H1 (cell line): ENCODE data around the gene RAPGEF5. TPM values are rescaled to one million over a fixed set of nuclear protein-coding genes. Genes with fewer than 3 reads are reported as not detected.

ENCODE experiments used
- CTCF ChIA-PET: fragments of 300-600 bp; sonication (Branson Sonifier 250); formaldehyde crosslinking; loops from one replicate; lab custom pipeline; 2021; ENCODE audit not compliant: partially characterized antibody; lab: Charles Lee
- POLR2A ChIA-PET: fragments of 300-600 bp; sonication (Branson Sonifier 250); formaldehyde crosslinking; loops from one replicate; lab custom pipeline; 2021; ENCODE audit warnings: inconsistent platforms; ENCODE audit not compliant: partially characterized antibody; lab: Charles Lee
- DNase-seq, 2 experiments: peaks; one replicate each; pipeline versions ENCODE4 v3.0.0 to v3.0.0-alpha.2; 2010 to 2022; ENCODE audit warnings: low spot score in 2 of 2, low read depth in 1 of 2, mixed read lengths in 1 of 2
- FAIRE-seq: peaks from 2 replicates; lab custom pipeline; 2011; peaks lifted over from hg19 to GRCh38; lab: Jason Lieb, UNC
- H2AFZ ChIP-seq: 2 replicates; pipeline ENCODE4 v1.8.1; 2012; ENCODE audit warnings: low read length, inconsistent platforms
- H2AK5ac ChIP-seq: 2 replicates; pipeline ENCODE4 v1.6.1; 2013; ENCODE audit warnings: low read depth, low read length
- H2BK120ac ChIP-seq: replicated peaks from 2 replicates; pipeline ENCODE3; 2013; ENCODE audit warnings: low read depth, low read length, inconsistent platforms
- H2BK12ac ChIP-seq: 2 replicates; pipeline ENCODE4 v1.6.1; 2013; ENCODE audit warnings: low read depth, low read length
- H2BK15ac ChIP-seq: 2 replicates; pipeline ENCODE4 v1.6.1; 2013; ENCODE audit warnings: low read length
- H2BK20ac ChIP-seq: 2 replicates; pipeline ENCODE4 v1.6.1; 2013; ENCODE audit warnings: low read length
- H2BK5ac ChIP-seq: 2 replicates; pipeline ENCODE4 v1.6.1; 2013; ENCODE audit warnings: low read depth, low read length
- H3K14ac ChIP-seq: 2 replicates; pipeline ENCODE4 v1.6.1; 2013; ENCODE audit warnings: inconsistent platforms; ENCODE audit not compliant: insufficient read length
- H3K18ac ChIP-seq: 2 replicates; pipeline ENCODE4 v1.6.1; 2013; ENCODE audit warnings: low read length; ENCODE audit errors: extremely low read depth
- H3K23ac ChIP-seq: 2 replicates; pipeline ENCODE4 v1.6.1; 2013; ENCODE audit warnings: inconsistent platforms; ENCODE audit not compliant: insufficient read length
- H3K23me2 ChIP-seq: 2 replicates; pipeline ENCODE4 v1.6.1; 2013; ENCODE audit warnings: low read depth, low read length
- H3K27ac ChIP-seq: 2 replicates; pipeline ENCODE4 v1.6.1; 2011; ENCODE audit warnings: low read depth, low read length, inconsistent platforms
- H3K27me3 ChIP-seq, 4 experiments: replicated peaks in 1 of 4; 1 replicate in 1 of 4; 2 replicates in 3 of 4; pipeline versions ENCODE4 v1.6.1 to v1.8.1; 2011 to 2013; ENCODE audit warnings: low read length in 3 of 4, mild to moderate bottlenecking in 3 of 4, inconsistent platforms in 2 of 4, mixed read lengths in 2 of 4, moderate library complexity in 1 of 4; ENCODE audit not compliant: control insufficient read depth in 3 of 4, insufficient read depth in 3 of 4; ENCODE audit errors: extremely low read depth in 1 of 4
- H3K36me3 ChIP-seq, 4 experiments: 2 replicates each; pipeline versions ENCODE4 v1.6.1 to v1.8.1; 2011 to 2013; ENCODE audit warnings: mild to moderate bottlenecking in 4 of 4, low read length in 3 of 4, moderate library complexity in 2 of 4, control low read depth in 1 of 4, inconsistent platforms in 1 of 4; ENCODE audit not compliant: insufficient read depth in 4 of 4, control insufficient read depth in 2 of 4
- H3K4ac ChIP-seq: replicated peaks from 2 replicates; pipeline ENCODE3; 2013; ENCODE audit warnings: low read length, low read depth, mixed read lengths, inconsistent platforms; ENCODE audit not compliant: insufficient read length
- H3K4me1 ChIP-seq, 4 experiments: replicated peaks in 1 of 4; 1 replicate in 1 of 4; 2 replicates in 3 of 4; pipeline versions ENCODE4 v1.6.1 to v1.8.1; 2011 to 2013; ENCODE audit warnings: low read length in 3 of 4, inconsistent platforms in 2 of 4, mixed read lengths in 1 of 4; ENCODE audit not compliant: insufficient read depth in 4 of 4, control insufficient read depth in 3 of 4
- H3K4me2 ChIP-seq, 2 experiments: 2 replicates each; pipeline versions ENCODE4 v1.6.1 to v1.8.1; 2011 to 2013; ENCODE audit warnings: low read depth in 2 of 2, low read length in 2 of 2, control low read depth in 1 of 2, inconsistent platforms in 1 of 2, mild to moderate bottlenecking in 1 of 2; ENCODE audit not compliant: insufficient read depth in 1 of 2
- H3K4me3 ChIP-seq, 4 experiments: fragments of 200-600, 300-600 bp in 1 of 4; sonication (generic), shearing (Covaris generic), sonication (Bioruptor Twin) in 1 of 4; 2 replicates each; pipeline versions ENCODE4 v1.5.1 to v1.8.1; 2011 to 2016; ENCODE audit warnings: low read length in 4 of 4, low read depth in 3 of 4, control low read depth in 2 of 4, inconsistent platforms in 2 of 4, mild to moderate bottlenecking in 2 of 4, mixed read lengths in 1 of 4, moderate library complexity in 1 of 4; ENCODE audit not compliant: insufficient read depth in 2 of 4; ENCODE audit errors: extremely low read depth in 1 of 4
- H3K56ac ChIP-seq: replicated peaks from 2 replicates; pipeline ENCODE3; 2013; ENCODE audit warnings: low read depth, mild to moderate bottlenecking, mixed read lengths, low read length, inconsistent platforms; ENCODE audit not compliant: insufficient read length
- H3K79me1 ChIP-seq: 2 replicates; pipeline ENCODE4 v1.6.1; 2013; ENCODE audit warnings: low read depth, low read length, control low read depth
- H3K79me2 ChIP-seq, 2 experiments: 2 replicates each; pipeline versions ENCODE4 v1.6.1 to v1.8.1; 2012 to 2013; ENCODE audit warnings: low read length in 2 of 2, mild to moderate bottlenecking in 2 of 2, inconsistent platforms in 1 of 2; ENCODE audit not compliant: insufficient read depth in 2 of 2, control insufficient read depth in 1 of 2
- H3K9ac ChIP-seq, 4 experiments: replicated peaks in 1 of 4; 1 replicate in 1 of 4; 2 replicates in 3 of 4; pipeline versions ENCODE4 v1.6.1 to v1.8.1; 2011 to 2013; ENCODE audit warnings: low read depth in 3 of 4, low read length in 3 of 4, control low read depth in 2 of 4, mild to moderate bottlenecking in 2 of 4, moderate library complexity in 2 of 4, inconsistent platforms in 1 of 4; ENCODE audit errors: extremely low read depth in 1 of 4
- H3K9me3 ChIP-seq, 2 experiments: 2 replicates each; pipeline versions ENCODE4 v1.6.1 to v1.8.1; 2012 to 2013; ENCODE audit warnings: mild to moderate bottlenecking in 2 of 2, moderate library complexity in 2 of 2, control low read depth in 1 of 2, inconsistent platforms in 1 of 2, low read depth in 1 of 2, low read length in 1 of 2, mixed read lengths in 1 of 2; ENCODE audit not compliant: insufficient read depth in 2 of 2
- H4K20me1 ChIP-seq, 2 experiments: replicated peaks in 1 of 2; 2 replicates each; pipeline versions ENCODE3 to v1.8.1; 2011 to 2013; ENCODE audit warnings: inconsistent platforms in 2 of 2, low read length in 2 of 2, mild to moderate bottlenecking in 1 of 2; ENCODE audit not compliant: insufficient read depth in 2 of 2, control insufficient read depth in 1 of 2
- H4K5ac ChIP-seq: 2 replicates; pipeline ENCODE4 v1.6.1; 2013; ENCODE audit warnings: low read length, low read depth, mixed read lengths, inconsistent platforms; ENCODE audit not compliant: insufficient read length
- H4K8ac ChIP-seq: 2 replicates; pipeline ENCODE4 v1.8.0; 2013; ENCODE audit warnings: mild to moderate bottlenecking, moderate library complexity, low read length, inconsistent platforms; ENCODE audit not compliant: insufficient read depth; ENCODE audit errors: extremely low read depth
- H4K91ac ChIP-seq: replicated peaks from 2 replicates; pipeline ENCODE3; 2013; ENCODE audit warnings: low read length, mixed read lengths, inconsistent platforms; ENCODE audit not compliant: insufficient read length
- ATF2 ChIP-seq: IDR thresholded peaks from 2 replicates; pipeline ENCODE4 v1.6.1; 2012; ENCODE audit warnings: low read length, inconsistent platforms
- BRCA1 ChIP-seq: IDR thresholded peaks from 2 replicates; pipeline ENCODE4 v1.6.1; 2012; ENCODE audit warnings: low read depth, low read length, improper control_type of control experiment
- CHD1 ChIP-seq: IDR thresholded peaks from 2 replicates; pipeline ENCODE4 v1.6.1; 2012; ENCODE audit warnings: low read depth, low read length, improper control_type of control experiment
- CTCF ChIP-seq, 3 experiments: IDR thresholded peaks; 1 replicate in 2 of 3; 2 replicates in 1 of 3; pipeline versions ENCODE4 v1.5.1 to v1.6.1; 2011; ENCODE audit warnings: low read length in 3 of 3, mild to moderate bottlenecking in 3 of 3, inconsistent platforms in 2 of 3, low read depth in 1 of 3, moderate library complexity in 1 of 3; ENCODE audit not compliant: insufficient read depth in 1 of 3; ENCODE audit errors: control extremely low read depth in 1 of 3
- EGR1 ChIP-seq: IDR thresholded peaks from 2 replicates; pipeline ENCODE4 v1.6.1; 2011; ENCODE audit warnings: low read depth, low read length, borderline replicate concordance
- HDAC6 ChIP-seq: IDR thresholded peaks from one replicate; pipeline ENCODE4 v1.7.1; 2012; ENCODE audit warnings: low read depth, mild to moderate bottlenecking, inconsistent platforms, low read length, moderate library complexity
- JUND ChIP-seq: IDR thresholded peaks from 2 replicates; pipeline ENCODE4 v1.6.1; 2011; ENCODE audit warnings: mild to moderate bottlenecking, improper control_type of control experiment, low read length
- PHF8 ChIP-seq: fragments of 200-600 bp; sonication (generic); conservative IDR thresholded peaks from 2 replicates; pipeline ENCODE4 v1.7.1; 2012; ENCODE audit warnings: low read depth, mild to moderate bottlenecking, inconsistent platforms, low read length, moderate library complexity
- RBBP5 ChIP-seq: IDR thresholded peaks from 2 replicates; pipeline ENCODE4 v1.7.1; 2012; ENCODE audit warnings: low read depth, mild to moderate bottlenecking, inconsistent platforms, low read length, moderate library complexity, borderline replicate concordance
- SIRT6 ChIP-seq: IDR thresholded peaks from one replicate; pipeline ENCODE4 v1.7.1; 2012; ENCODE audit warnings: low read length, inconsistent platforms
- WGBS, 2 experiments: shearing (Covaris generic) in 1 of 2; methylation state at CpG; one replicate each; pipeline versions ENCODE4 v1.1.6 to v1.1.7; 2013 to 2015; ENCODE audit warnings: low lambda C conversion rate in 2 of 2, mixed read lengths in 2 of 2, inconsistent platforms in 1 of 2, low coverage in 1 of 2, missing lambda C conversion rate in 1 of 2; ENCODE audit not compliant: insufficient replicate concordance in 2 of 2, insufficient coverage in 1 of 2, insufficient read length in 1 of 2; ENCODE audit errors: extremely low coverage in 1 of 2, missing lambda C conversion rate in 1 of 2; 5-methylcytosine and 5-hydroxymethylcytosine counted together
- polyA plus RNA-seq, 7 experiments: library from polyadenylated mRNA; depleted of rRNA in 3 of 7; stranded (reverse) in 5 of 7; unstranded in 2 of 7; fragments of >200 nt in 5 of 7; fragments of 200-250 nt in 2 of 7; gene quantifications; 1 replicate in 5 of 7; 2 replicates in 1 of 7; 4 replicates in 1 of 7; pipeline versions ENCODE4 v1.2.1 to v1.2.3, GENCODE V29; 2011 to 2013; ENCODE audit warnings: missing spikeins in 2 of 7, mixed read lengths in 2 of 7
- total RNA-seq: library from RNA; stranded (reverse); fragmentation: NEBNext Ultra II Directional; extraction: Animal tissue kit (Norgen Biotek cat#: 25700); gene quantifications from 2 replicates; pipeline ENCODE4 v1.2.1, GENCODE V29; 2021

RAPGEF5 gene
- total and polyA plus RNA-seq, 2 of the 8 experiments (the other 6 are each of a cell fraction or from before 2014, with no cell fraction given): 4.4 to 22.9 TPM

- Histone ChIP-seq H4K91ac (no peak overlapping the region), H2BK120ac (no peak overlapping the region), H3K4ac (no peak overlapping the region), H4K20me1 (no peaks in the 10 kb centered on the region), H2BK15ac (no peak overlapping the region), H2BK12ac (no peak overlapping the region), H3K23ac (no peak overlapping the region), H2AFZ (no peak overlapping the region), H4K8ac (no peak overlapping the region), H3K4me2 (no peak overlapping the region), H3K4me1 (peaks cover 4 to 12% (median 7%) of the 10 kb centered on the region in 4 experiments), H3K36me3 (peaks cover 0 to 21% (median 9%) of the 10 kb centered on the region in 4 experiments; a peak in 4 of 8 replicates), H3K9me3 (no peaks in the 10 kb centered on the region), H3K4me3 (no peak overlapping the region), H3K14ac (no peak overlapping the region), H2AK5ac (no peak overlapping the region), H3K9ac (no peak overlapping the region), H2BK20ac (no peak overlapping the region), H3K23me2 (no peaks in the 10 kb centered on the region), H4K5ac (no peak overlapping the region), H3K18ac (no peak overlapping the region), H3K27ac (no peak overlapping the region), H3K27me3 (no peaks in the 10 kb centered on the region), H3K56ac (no peak overlapping the region), H3K79me1 (no peaks in the 10 kb centered on the region), H3K79me2 (no peaks in the 10 kb centered on the region), H2BK5ac (no peak overlapping the region)
- ChIA-PET POLR2A (interaction anchor here (0.6 kb wide), 1 partner anchor 53 kb away, joined by 3 read pairs; no protein-coding TSS in a partner anchor), CTCF (interaction anchor here (1.5 to 6.4 kb wide), 3 partner anchors 26 to 315 kb away, joined by 4 to 58 read pairs (median 4); no protein-coding TSS in a partner anchor)
- FAIRE-seq (no peak), DNase-seq (no peak)
- 97% methylated on average over 2 of the region's 2 CpGs; no CpG with 5 or more reads in 1 of the 2 experiments for WGBS, 2 experiments
- no peak for TF ChIP-seq JUND
- no peak for TF ChIP-seq HDAC6
- no peak for TF ChIP-seq BRCA1
- TF ChIP-seq EGR1: no peak
- no peak for TF ChIP-seq RBBP5
- TF ChIP-seq CTCF (IDR thresholded peaks at IDR 0.05; ENCODE audit: control extremely low read depth in 1 of 3, insufficient read depth in 1 of 3, low read depth in 1 of 3, low read length in 3 of 3): no peak
- no peak for TF ChIP-seq PHF8
- TF ChIP-seq ATF2: no peak
- TF ChIP-seq CHD1: no peak
- TF ChIP-seq SIRT6: no peak
Measured at GRCh38 chr7:22137026-22137425, 219.9 kb downstream of the RAPGEF5 start.
